SK-N-SH (cell line): ENCODE measurements around the gene FMC1.

Experiments
- GABPA ChIP-seq: IDR thresholded peaks from 2 replicates; pipeline ENCODE4 v1.4.0; 2012; ENCODE audit warnings: low read depth, mild to moderate bottlenecking
- TF ChIP-seq, protein P1 (sequence below): IDR thresholded peaks from 2 replicates; pipeline ENCODE4 v1.4.0; 2012; ENCODE audit warnings: low read depth, borderline replicate concordance
- TF ChIP-seq, protein P2 (sequence below): fragments of 200-600 bp; sonication (generic); IDR thresholded peaks from 2 replicates; pipeline ENCODE4 v1.6.1; 2017; ENCODE audit warnings: antibody characterized with exemption, mild to moderate bottlenecking, moderate library complexity
- TF ChIP-seq, protein P3 (sequence below): IDR thresholded peaks from 2 replicates; pipeline ENCODE4 v1.6.1; 2012; ENCODE audit warnings: mild to moderate bottlenecking, low read depth, low read length, moderate library complexity

DNA sequence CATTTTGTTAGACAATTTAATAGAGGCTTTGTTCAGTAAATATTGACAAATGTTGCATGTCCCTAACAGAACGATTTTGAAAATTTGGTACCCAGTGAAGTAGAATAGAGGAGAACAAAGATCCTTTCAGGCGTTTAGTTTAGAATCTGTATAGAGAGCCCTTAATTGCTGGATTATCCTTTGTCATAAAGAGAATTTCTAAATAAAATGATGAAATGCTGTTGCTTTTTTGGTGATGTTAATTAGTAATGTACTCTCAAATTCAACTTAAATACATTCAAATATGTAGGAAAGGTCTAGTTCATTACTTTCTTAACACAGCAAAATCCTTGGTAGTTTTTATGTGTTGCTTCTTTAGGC lies 19.8 kb downstream of the FMC1 start:
- TF ChIP-seq, protein P1, sequence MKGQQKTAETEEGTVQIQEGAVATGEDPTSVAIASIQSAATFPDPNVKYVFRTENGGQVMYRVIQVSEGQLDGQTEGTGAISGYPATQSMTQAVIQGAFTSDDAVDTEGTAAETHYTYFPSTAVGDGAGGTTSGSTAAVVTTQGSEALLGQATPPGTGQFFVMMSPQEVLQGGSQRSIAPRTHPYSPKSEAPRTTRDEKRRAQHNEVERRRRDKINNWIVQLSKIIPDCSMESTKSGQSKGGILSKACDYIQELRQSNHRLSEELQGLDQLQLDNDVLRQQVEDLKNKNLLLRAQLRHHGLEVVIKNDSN, result no peak
- TF ChIP-seq GABPA, result no peak
- TF ChIP-seq, protein P2, sequence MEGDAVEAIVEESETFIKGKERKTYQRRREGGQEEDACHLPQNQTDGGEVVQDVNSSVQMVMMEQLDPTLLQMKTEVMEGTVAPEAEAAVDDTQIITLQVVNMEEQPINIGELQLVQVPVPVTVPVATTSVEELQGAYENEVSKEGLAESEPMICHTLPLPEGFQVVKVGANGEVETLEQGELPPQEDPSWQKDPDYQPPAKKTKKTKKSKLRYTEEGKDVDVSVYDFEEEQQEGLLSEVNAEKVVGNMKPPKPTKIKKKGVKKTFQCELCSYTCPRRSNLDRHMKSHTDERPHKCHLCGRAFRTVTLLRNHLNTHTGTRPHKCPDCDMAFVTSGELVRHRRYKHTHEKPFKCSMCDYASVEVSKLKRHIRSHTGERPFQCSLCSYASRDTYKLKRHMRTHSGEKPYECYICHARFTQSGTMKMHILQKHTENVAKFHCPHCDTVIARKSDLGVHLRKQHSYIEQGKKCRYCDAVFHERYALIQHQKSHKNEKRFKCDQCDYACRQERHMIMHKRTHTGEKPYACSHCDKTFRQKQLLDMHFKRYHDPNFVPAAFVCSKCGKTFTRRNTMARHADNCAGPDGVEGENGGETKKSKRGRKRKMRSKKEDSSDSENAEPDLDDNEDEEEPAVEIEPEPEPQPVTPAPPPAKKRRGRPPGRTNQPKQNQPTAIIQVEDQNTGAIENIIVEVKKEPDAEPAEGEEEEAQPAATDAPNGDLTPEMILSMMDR, result no peak
- TF ChIP-seq, protein P3, sequence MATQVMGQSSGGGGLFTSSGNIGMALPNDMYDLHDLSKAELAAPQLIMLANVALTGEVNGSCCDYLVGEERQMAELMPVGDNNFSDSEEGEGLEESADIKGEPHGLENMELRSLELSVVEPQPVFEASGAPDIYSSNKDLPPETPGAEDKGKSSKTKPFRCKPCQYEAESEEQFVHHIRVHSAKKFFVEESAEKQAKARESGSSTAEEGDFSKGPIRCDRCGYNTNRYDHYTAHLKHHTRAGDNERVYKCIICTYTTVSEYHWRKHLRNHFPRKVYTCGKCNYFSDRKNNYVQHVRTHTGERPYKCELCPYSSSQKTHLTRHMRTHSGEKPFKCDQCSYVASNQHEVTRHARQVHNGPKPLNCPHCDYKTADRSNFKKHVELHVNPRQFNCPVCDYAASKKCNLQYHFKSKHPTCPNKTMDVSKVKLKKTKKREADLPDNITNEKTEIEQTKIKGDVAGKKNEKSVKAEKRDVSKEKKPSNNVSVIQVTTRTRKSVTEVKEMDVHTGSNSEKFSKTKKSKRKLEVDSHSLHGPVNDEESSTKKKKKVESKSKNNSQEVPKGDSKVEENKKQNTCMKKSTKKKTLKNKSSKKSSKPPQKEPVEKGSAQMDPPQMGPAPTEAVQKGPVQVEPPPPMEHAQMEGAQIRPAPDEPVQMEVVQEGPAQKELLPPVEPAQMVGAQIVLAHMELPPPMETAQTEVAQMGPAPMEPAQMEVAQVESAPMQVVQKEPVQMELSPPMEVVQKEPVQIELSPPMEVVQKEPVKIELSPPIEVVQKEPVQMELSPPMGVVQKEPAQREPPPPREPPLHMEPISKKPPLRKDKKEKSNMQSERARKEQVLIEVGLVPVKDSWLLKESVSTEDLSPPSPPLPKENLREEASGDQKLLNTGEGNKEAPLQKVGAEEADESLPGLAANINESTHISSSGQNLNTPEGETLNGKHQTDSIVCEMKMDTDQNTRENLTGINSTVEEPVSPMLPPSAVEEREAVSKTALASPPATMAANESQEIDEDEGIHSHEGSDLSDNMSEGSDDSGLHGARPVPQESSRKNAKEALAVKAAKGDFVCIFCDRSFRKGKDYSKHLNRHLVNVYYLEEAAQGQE, result no peak
